ENCODE measurements around the gene TSHZ2.

- TF ChIP-seq, protein P1, sequence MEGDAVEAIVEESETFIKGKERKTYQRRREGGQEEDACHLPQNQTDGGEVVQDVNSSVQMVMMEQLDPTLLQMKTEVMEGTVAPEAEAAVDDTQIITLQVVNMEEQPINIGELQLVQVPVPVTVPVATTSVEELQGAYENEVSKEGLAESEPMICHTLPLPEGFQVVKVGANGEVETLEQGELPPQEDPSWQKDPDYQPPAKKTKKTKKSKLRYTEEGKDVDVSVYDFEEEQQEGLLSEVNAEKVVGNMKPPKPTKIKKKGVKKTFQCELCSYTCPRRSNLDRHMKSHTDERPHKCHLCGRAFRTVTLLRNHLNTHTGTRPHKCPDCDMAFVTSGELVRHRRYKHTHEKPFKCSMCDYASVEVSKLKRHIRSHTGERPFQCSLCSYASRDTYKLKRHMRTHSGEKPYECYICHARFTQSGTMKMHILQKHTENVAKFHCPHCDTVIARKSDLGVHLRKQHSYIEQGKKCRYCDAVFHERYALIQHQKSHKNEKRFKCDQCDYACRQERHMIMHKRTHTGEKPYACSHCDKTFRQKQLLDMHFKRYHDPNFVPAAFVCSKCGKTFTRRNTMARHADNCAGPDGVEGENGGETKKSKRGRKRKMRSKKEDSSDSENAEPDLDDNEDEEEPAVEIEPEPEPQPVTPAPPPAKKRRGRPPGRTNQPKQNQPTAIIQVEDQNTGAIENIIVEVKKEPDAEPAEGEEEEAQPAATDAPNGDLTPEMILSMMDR (conservative IDR thresholded peaks at IDR 0.05 in 1 of 2, IDR thresholded peaks at IDR 0.05 in 1 of 2; ENCODE audit: extremely low read depth in 1 of 2, insufficient read depth in 1 of 2, low read depth in 1 of 2, low read length in 2 of 2) = no peak
- TF ChIP-seq EZH2 (IDR thresholded peaks at IDR 0.05; ENCODE audit: borderline replicate concordance, low read length) = no peak
Observed at GRCh38 chr20:52958211-52958610, 13.9 kb upstream of the TSHZ2 start.
